ENCODE measurements around the gene CUBN.

- no peak for TF ChIP-seq EZH2 (IDR thresholded peaks at IDR 0.05)
- TF ChIP-seq POLR2AphosphoS5 (IDR thresholded peaks at IDR 0.05; ENCODE audit: borderline replicate concordance, low read depth, low read length): no peak
These were observed 100.4 kb downstream of the CUBN start for GRCh38 chr10:17029239-17029580.

Measured in SK-N-MC (cell line).